HEK293 (cell line): ENCODE results near the gene RNF214.

Experiments used
- CTCF ChIA-PET: fragments of 350-600 bp; formaldehyde crosslinking; extraction: SDS; loops from one replicate; lab custom pipeline; 2021; ENCODE audit warnings: antibody characterized with exemption; lab: Yijun Ruan, JAX
- POLR2A ChIA-PET: fragments of 300-600 bp; formaldehyde crosslinking; extraction: SDS; loops from one replicate; lab custom pipeline; 2020; ENCODE audit warnings: antibody characterized with exemption, inconsistent platforms; lab: Yijun Ruan, JAX
- H3K27ac ChIP-seq: fragments of 200-500 bp; sonication (Bioruptor generic); 2 replicates; pipeline ENCODE4 v1.5.1; 2014; ENCODE audit warnings: low read depth, low read length, control low read depth, inconsistent platforms; ENCODE audit errors: extremely low read depth
- H3K36me3 ChIP-seq, 2 experiments: fragments of 200-500 bp in 1 of 2; sonication (Bioruptor generic) in 1 of 2; 1 replicate in 1 of 2; 2 replicates in 1 of 2; pipeline ENCODE4 v1.5.1; 2014 to 2017; ENCODE audit warnings: inconsistent platforms in 2 of 2, low read length in 2 of 2; ENCODE audit not compliant: control insufficient read depth in 2 of 2, insufficient read depth in 1 of 2
- H3K4me1 ChIP-seq: fragments of 200-500 bp; sonication (Bioruptor generic); 2 replicates; pipeline ENCODE4 v1.5.1; 2014; ENCODE audit warnings: mild to moderate bottlenecking, low read length, inconsistent platforms; ENCODE audit not compliant: control insufficient read depth, insufficient read depth
- H3K4me3 ChIP-seq: 2 replicates; pipeline ENCODE4 v1.5.1; 2011; ENCODE audit warnings: low read depth, mild to moderate bottlenecking, control low read depth, low read length, moderate library complexity
- H3K9me3 ChIP-seq: fragments of 200-500 bp; sonication (Bioruptor generic); 2 replicates; pipeline ENCODE4 v1.5.1; 2014; ENCODE audit warnings: low read depth, low read length, inconsistent platforms; ENCODE audit not compliant: control insufficient read depth, insufficient read depth
- CTCF ChIP-seq: fragments of 450-650 bp; formaldehyde crosslinking; IDR thresholded peaks from 2 replicates; pipeline ENCODE4 v1.5.1; 2016; ENCODE audit warnings: missing biosample characterization, missing genetic modification characterization
- INSM2 ChIP-seq: fragments of 450-650 bp; formaldehyde crosslinking; IDR thresholded peaks from 2 replicates; pipeline ENCODE4 v1.5.1; 2016; ENCODE audit warnings: missing biosample characterization, missing genetic modification characterization
- KLF1 ChIP-seq: fragments of 450-650 bp; formaldehyde crosslinking; IDR thresholded peaks from 2 replicates; pipeline ENCODE4 v1.5.1; 2016; ENCODE audit warnings: missing biosample characterization, missing genetic modification characterization
- KLF7 ChIP-seq: fragments of 450-650 bp; formaldehyde crosslinking; IDR thresholded peaks from 2 replicates; pipeline ENCODE4 v1.5.1; 2016; ENCODE audit warnings: missing biosample characterization, missing genetic modification characterization, borderline replicate concordance
- OSR2 ChIP-seq: fragments of 450-650 bp; formaldehyde crosslinking; IDR thresholded peaks from 2 replicates; pipeline ENCODE4 v1.5.1; 2016; ENCODE audit warnings: missing biosample characterization, missing genetic modification characterization
- OVOL3 ChIP-seq: fragments of 450-650 bp; formaldehyde crosslinking; IDR thresholded peaks from 2 replicates; pipeline ENCODE4 v1.5.1; 2016; ENCODE audit warnings: missing biosample characterization, missing genetic modification characterization
- PRDM2 ChIP-seq: fragments of 450-650 bp; formaldehyde crosslinking; IDR thresholded peaks from 2 replicates; pipeline ENCODE4 v1.5.1; 2016; ENCODE audit warnings: missing biosample characterization, missing genetic modification characterization, borderline replicate concordance
- SALL2 ChIP-seq: fragments of 450-650 bp; formaldehyde crosslinking; IDR thresholded peaks from 2 replicates; pipeline ENCODE4 v1.5.0; 2017; ENCODE audit warnings: missing biosample characterization, mild to moderate bottlenecking, missing genetic modification characterization, borderline replicate concordance
- SP7 ChIP-seq: fragments of 450-650 bp; formaldehyde crosslinking; IDR thresholded peaks from 2 replicates; pipeline ENCODE4 v1.5.1; 2016; ENCODE audit warnings: missing biosample characterization, missing genetic modification characterization
- ZBTB1 ChIP-seq: fragments of 450-650 bp; formaldehyde crosslinking; IDR thresholded peaks from 2 replicates; pipeline ENCODE4 v1.5.1; 2016; ENCODE audit warnings: missing biosample characterization, missing genetic modification characterization
- ZNF155 ChIP-seq: fragments of 450-650 bp; formaldehyde crosslinking; IDR thresholded peaks from 2 replicates; pipeline ENCODE4 v1.5.1; 2016; ENCODE audit warnings: missing biosample characterization, missing genetic modification characterization
- ZNF169 ChIP-seq: fragments of 450-650 bp; formaldehyde crosslinking; IDR thresholded peaks from 2 replicates; pipeline ENCODE4 v1.5.1; 2016; ENCODE audit warnings: missing biosample characterization, missing genetic modification characterization
- ZNF19 ChIP-seq: fragments of 450-650 bp; formaldehyde crosslinking; IDR thresholded peaks from 2 replicates; pipeline ENCODE4; 2016; ENCODE audit warnings: missing biosample characterization, missing genetic modification characterization, low read depth
- ZNF211 ChIP-seq: fragments of 450-650 bp; formaldehyde crosslinking; IDR thresholded peaks from 2 replicates; pipeline ENCODE4 v1.5.1; 2016; ENCODE audit warnings: low read depth, missing biosample characterization, missing genetic modification characterization
- ZNF350 ChIP-seq: fragments of 450-650 bp; formaldehyde crosslinking; IDR thresholded peaks from 2 replicates; pipeline ENCODE4 v1.5.0; 2017; ENCODE audit warnings: missing biosample characterization, mild to moderate bottlenecking, missing genetic modification characterization
- ZNF354C ChIP-seq: fragments of 450-650 bp; formaldehyde crosslinking; IDR thresholded peaks from 2 replicates; pipeline ENCODE4 v1.5.1; 2016; ENCODE audit warnings: missing biosample characterization, missing genetic modification characterization, low read depth, borderline replicate concordance
- ZNF549 ChIP-seq: fragments of 450-650 bp; IDR thresholded peaks from 2 replicates; pipeline ENCODE4 v1.5.1; 2018; ENCODE audit warnings: missing biosample characterization, missing genetic modification characterization, mild to moderate bottlenecking, inconsistent platforms, moderate library complexity
- ZNF560 ChIP-seq: fragments of 450-650 bp; formaldehyde crosslinking; IDR thresholded peaks from 2 replicates; pipeline ENCODE4 v1.5.1; 2017; ENCODE audit warnings: missing biosample characterization, missing genetic modification characterization, borderline replicate concordance
- ZNF76 ChIP-seq: fragments of 450-650 bp; formaldehyde crosslinking; IDR thresholded peaks from 2 replicates; pipeline ENCODE4; 2016; ENCODE audit warnings: low read depth, missing biosample characterization, missing genetic modification characterization, borderline replicate concordance
- ZNF785 ChIP-seq: fragments of 450-650 bp; formaldehyde crosslinking; IDR thresholded peaks from 2 replicates; pipeline ENCODE4 v1.5.1; 2016; ENCODE audit warnings: missing biosample characterization, missing genetic modification characterization
- ZNF830 ChIP-seq: fragments of 450-650 bp; IDR thresholded peaks from 2 replicates; pipeline ENCODE4 v1.5.0; 2018; ENCODE audit warnings: missing biosample characterization, missing genetic modification characterization, low read depth, mild to moderate bottlenecking, moderate library complexity
- ZXDB ChIP-seq: fragments of 450-650 bp; formaldehyde crosslinking; IDR thresholded peaks from 2 replicates; pipeline ENCODE4 v1.5.1; 2016; ENCODE audit warnings: missing biosample characterization, missing genetic modification characterization

RNF214 gene

GRCh38 chr11:117191680-117192400 lies 40.6 kb upstream of the RNF214 start (continued):
- no peak for TF ChIP-seq PRDM2 (tag by site-specific recombination)

- Histone ChIP-seq H3K4me1 (no peaks in the 10 kb centered on the region), H3K4me3 (no peak overlapping the region), H3K27ac (no peak overlapping the region), H3K36me3 (peaks cover 0 to 81% of the 10 kb centered on the region in 2 experiments; a peak in 1 of 3 replicates), H3K9me3 (no peaks in the 10 kb centered on the region)
- TF ChIP-seq SALL2 (tag by site-specific recombination) = no peak
- no peak for TF ChIP-seq ZNF354C
- TF ChIP-seq ZNF19 (tag by site-specific recombination) = no peak
- TF ChIP-seq ZNF169 (tag by site-specific recombination) = no peak
- no peak for TF ChIP-seq ZNF549
- no peak for TF ChIP-seq ZNF211
- TF ChIP-seq OVOL3 (tag by site-specific recombination) = no peak
- no peak for TF ChIP-seq ZNF830 (tag by site-specific recombination)
- no peak for TF ChIP-seq ZXDB (tag by site-specific recombination)
- no peak for TF ChIP-seq KLF1 (tag by site-specific recombination)
- no peak for TF ChIP-seq CTCF
- ChIA-PET CTCF (no interaction called here), POLR2A (no interaction called here)
Observed at GRCh38 chr11:117192401-117192875, 40.0 kb upstream of the RNF214 start.

- ChIA-PET CTCF (interaction anchor here (0.5 to 1.7 kb wide), 2 partner anchors 12 to 86 kb away, joined by 3 to 14 read pairs; no protein-coding TSS in a partner anchor), POLR2A (no interaction called here)
- peaks cover 0 to 71% of the 10 kb centered on the region in 2 experiments; a peak in 1 of 3 replicates for H3K36me3 ChIP-seq
- H3K4me3 ChIP-seq = no peak overlapping the region
- H3K9me3 ChIP-seq = no peaks in the 10 kb centered on the region
- no peak overlapping the region for H3K27ac ChIP-seq
- no peaks in the 10 kb centered on the region for H3K4me1 ChIP-seq
- TF ChIP-seq ZNF785 (tag by site-specific recombination) = no peak
- no peak for TF ChIP-seq ZNF350 (tag by site-specific recombination)
- TF ChIP-seq ZNF155 (tag by site-specific recombination) = no peak
- TF ChIP-seq ZNF19 (tag by site-specific recombination) = no peak
- no peak for TF ChIP-seq KLF7 (tag by site-specific recombination)
- no peak for TF ChIP-seq OSR2 (tag by site-specific recombination)
- TF ChIP-seq ZNF354C = no peak
- TF ChIP-seq ZNF560 = no peak
- TF ChIP-seq SP7 (tag by site-specific recombination) = no peak
- no peak for TF ChIP-seq ZBTB1 (tag by site-specific recombination)
- no peak for TF ChIP-seq ZNF76 (tag by site-specific recombination)
- TF ChIP-seq INSM2 (tag by site-specific recombination) = no peak
Observed at GRCh38 chr11:117193130-117194020, 39.1 kb upstream of the RNF214 start.
